Parathyroid adenoma (tissue), 2 donors: ENCODE results near the gene ROR2.

Source experiments
- H2AFZ ChIP-seq: fragments of 300-600 bp; sonication (generic); one replicate; pipeline ENCODE4 v1.7.0; 2017; ENCODE audit warnings: antibody characterized with exemption, mild to moderate bottlenecking
- H3K27ac ChIP-seq: fragments of 300-600 bp; sonication (generic); one replicate; pipeline ENCODE4 v1.7.0; 2017
- H3K27me3 ChIP-seq: fragments of 300-600 bp; sonication (generic); one replicate; pipeline ENCODE4 v1.7.0; 2017; ENCODE audit warnings: low read length; ENCODE audit not compliant: control insufficient read depth, insufficient read depth
- H3K36me3 ChIP-seq: fragments of 300-600 bp; sonication (generic); one replicate; pipeline ENCODE4 v1.7.0; 2017; ENCODE audit warnings: low read length; ENCODE audit not compliant: control insufficient read depth, insufficient read depth
- H3K4me1 ChIP-seq: fragments of 300-600 bp; sonication (generic); one replicate; pipeline ENCODE4 v1.7.0; 2017; ENCODE audit warnings: control low read depth
- H3K4me2 ChIP-seq: fragments of 300-600 bp; sonication (generic); one replicate; pipeline ENCODE4 v1.7.0; 2017; ENCODE audit warnings: low read length
- H3K4me3 ChIP-seq: fragments of 300-600 bp; sonication (generic); one replicate; pipeline ENCODE4 v1.7.0; 2017; ENCODE audit warnings: low read depth, low read length
- H3K79me2 ChIP-seq: fragments of 300-600 bp; sonication (generic); one replicate; pipeline ENCODE4 v1.7.0; 2017; ENCODE audit warnings: control low read depth
- H3K9ac ChIP-seq: fragments of 300-600 bp; sonication (generic); one replicate; pipeline ENCODE4 v1.7.0; 2017; ENCODE audit warnings: mild to moderate bottlenecking
- H3K9me3 ChIP-seq: fragments of 300-600 bp; sonication (generic); one replicate; pipeline ENCODE4 v1.7.0; 2017; ENCODE audit warnings: low read length; ENCODE audit not compliant: control insufficient read depth
- TF ChIP-seq, protein P1 (sequence below): fragments of 300-600 bp; sonication (generic); IDR thresholded peaks from one replicate; pipeline ENCODE4 v1.7.0; 2017; ENCODE audit warnings: antibody characterized with exemption, mild to moderate bottlenecking
- donor health status: primary hyperparathyroidism.

The ROR2 gene

DNA sequence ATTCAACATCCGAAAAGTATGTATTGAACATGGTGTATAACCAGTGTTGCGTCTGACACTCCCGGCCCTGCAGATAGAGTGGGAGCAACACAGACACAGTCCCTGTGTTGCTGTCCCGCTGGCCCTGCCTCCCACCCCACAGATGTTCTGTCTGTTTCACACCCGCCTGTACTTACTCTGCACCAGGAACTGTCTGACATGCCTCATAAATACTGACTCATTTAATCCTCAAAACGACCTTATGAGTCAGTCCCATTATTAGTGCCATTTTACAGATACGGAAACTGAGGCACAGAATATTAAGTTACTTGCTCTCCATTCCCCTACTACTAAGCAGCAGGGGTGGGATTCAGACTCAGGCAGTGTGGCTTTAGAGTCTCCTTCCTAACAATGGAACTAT is 416.6 kb downstream of the ROR2 start:
- no peak overlapping the region for H2AFZ ChIP-seq
- H3K4me3 ChIP-seq: no peak overlapping the region
- H3K36me3 ChIP-seq: no peaks in the 10 kb centered on the region
- H3K27ac ChIP-seq: no peak overlapping the region
- no peak overlapping the region for H3K4me2 ChIP-seq
- no peaks in the 10 kb centered on the region for H3K27me3 ChIP-seq
- H3K9ac ChIP-seq: no peak overlapping the region
- no peaks in the 10 kb centered on the region for H3K9me3 ChIP-seq
- TF ChIP-seq, protein P1, sequence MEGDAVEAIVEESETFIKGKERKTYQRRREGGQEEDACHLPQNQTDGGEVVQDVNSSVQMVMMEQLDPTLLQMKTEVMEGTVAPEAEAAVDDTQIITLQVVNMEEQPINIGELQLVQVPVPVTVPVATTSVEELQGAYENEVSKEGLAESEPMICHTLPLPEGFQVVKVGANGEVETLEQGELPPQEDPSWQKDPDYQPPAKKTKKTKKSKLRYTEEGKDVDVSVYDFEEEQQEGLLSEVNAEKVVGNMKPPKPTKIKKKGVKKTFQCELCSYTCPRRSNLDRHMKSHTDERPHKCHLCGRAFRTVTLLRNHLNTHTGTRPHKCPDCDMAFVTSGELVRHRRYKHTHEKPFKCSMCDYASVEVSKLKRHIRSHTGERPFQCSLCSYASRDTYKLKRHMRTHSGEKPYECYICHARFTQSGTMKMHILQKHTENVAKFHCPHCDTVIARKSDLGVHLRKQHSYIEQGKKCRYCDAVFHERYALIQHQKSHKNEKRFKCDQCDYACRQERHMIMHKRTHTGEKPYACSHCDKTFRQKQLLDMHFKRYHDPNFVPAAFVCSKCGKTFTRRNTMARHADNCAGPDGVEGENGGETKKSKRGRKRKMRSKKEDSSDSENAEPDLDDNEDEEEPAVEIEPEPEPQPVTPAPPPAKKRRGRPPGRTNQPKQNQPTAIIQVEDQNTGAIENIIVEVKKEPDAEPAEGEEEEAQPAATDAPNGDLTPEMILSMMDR: no peak
- no peaks in the 10 kb centered on the region for H3K4me1 ChIP-seq
- no peaks in the 10 kb centered on the region for H3K79me2 ChIP-seq

DNA sequence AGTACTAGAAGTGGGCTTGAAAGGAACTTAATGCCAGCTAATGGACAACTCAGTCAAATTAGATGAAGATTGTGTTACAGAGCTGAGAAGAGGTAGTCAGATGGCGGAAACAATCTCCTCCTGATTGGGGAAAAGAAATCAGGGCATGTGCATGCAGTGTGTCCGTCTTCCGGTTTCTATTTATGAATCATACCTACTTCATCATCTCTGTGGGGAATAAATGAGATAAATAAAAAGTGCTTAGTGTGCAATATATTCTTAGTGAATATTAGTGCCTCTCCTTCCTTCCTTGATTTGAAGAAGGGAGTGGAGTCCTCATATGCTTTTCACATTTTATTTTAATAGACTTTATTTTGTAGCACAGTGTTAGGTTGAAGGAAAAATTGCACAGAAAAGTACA is 417.7 kb downstream of the ROR2 start:
- Histone ChIP-seq H3K27me3 (no peaks in the 10 kb centered on the region), H2AFZ (no peak overlapping the region), H3K27ac (no peak overlapping the region), H3K36me3 (no peaks in the 10 kb centered on the region), H3K4me3 (no peak overlapping the region), H3K9me3 (no peaks in the 10 kb centered on the region), H3K4me2 (no peak overlapping the region), H3K79me2 (no peaks in the 10 kb centered on the region), H3K9ac (no peak overlapping the region), H3K4me1 (no peaks in the 10 kb centered on the region)
- TF ChIP-seq, protein P1: no peak

GRCh38 chr9:91530829-91531228 is 419.2 kb downstream of the ROR2 start:
- no peak overlapping the region for H3K4me2 ChIP-seq
- no peaks in the 10 kb centered on the region for H3K9me3 ChIP-seq
- H2AFZ ChIP-seq: no peak overlapping the region
- TF ChIP-seq, protein P1: no peak
- no peak overlapping the region for H3K9ac ChIP-seq
- no peaks in the 10 kb centered on the region for H3K36me3 ChIP-seq
- no peaks in the 10 kb centered on the region for H3K27me3 ChIP-seq
- H3K4me1 ChIP-seq: no peaks in the 10 kb centered on the region
- no peaks in the 10 kb centered on the region for H3K79me2 ChIP-seq
- H3K27ac ChIP-seq: no peak overlapping the region
- no peak overlapping the region for H3K4me3 ChIP-seq

DNA sequence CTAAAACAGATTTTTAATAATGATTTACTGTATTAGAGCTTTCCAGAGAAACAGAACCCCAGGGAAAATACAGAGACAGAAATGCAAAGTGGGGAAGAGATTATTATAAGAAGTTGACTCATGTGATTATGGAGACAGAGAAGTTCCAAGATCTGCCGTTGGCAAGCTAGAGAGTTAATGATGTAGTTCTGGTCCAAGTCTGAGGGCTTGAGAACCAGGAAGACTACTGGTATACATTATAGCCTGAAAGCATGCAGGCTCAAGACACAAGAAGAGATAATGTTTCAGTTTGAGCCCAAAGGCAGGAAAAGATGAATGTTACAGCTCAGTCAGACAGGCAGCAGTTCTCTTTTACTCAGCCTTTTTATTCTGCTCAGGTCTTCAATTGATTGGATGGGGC is 427.5 kb downstream of the ROR2 start:
- Histone ChIP-seq H3K27ac (no peak overlapping the region), H3K79me2 (no peaks in the 10 kb centered on the region), H3K4me3 (no peak overlapping the region), H3K9ac (no peak overlapping the region), H3K4me2 (no peak overlapping the region), H3K4me1 (no peaks in the 10 kb centered on the region), H3K27me3 (no peaks in the 10 kb centered on the region), H3K9me3 (no peaks in the 10 kb centered on the region), H3K36me3 (no peaks in the 10 kb centered on the region), H2AFZ (no peak overlapping the region)
- TF ChIP-seq, protein P1: no peak

- Histone ChIP-seq H3K27ac (no peak overlapping the region), H3K4me2 (no peak overlapping the region), H3K27me3 (no peaks in the 10 kb centered on the region), H2AFZ (no peak overlapping the region), H3K36me3 (no peaks in the 10 kb centered on the region), H3K4me3 (no peak overlapping the region), H3K9me3 (no peaks in the 10 kb centered on the region), H3K9ac (no peak overlapping the region), H3K79me2 (no peaks in the 10 kb centered on the region), H3K4me1 (no peaks in the 10 kb centered on the region)
- TF ChIP-seq, protein P1: no peak
Observed at GRCh38 chr9:91519520-91520277, 430.3 kb downstream of the ROR2 start.
